OCI-LY7 (cell line): Measurements from ENCODE around the gene GPX8.

ENCODE experiments used
- EZH2phosphoT487 ChIP-seq: fragments of 200-600 bp; sonication (generic); IDR thresholded peaks from 2 replicates; pipeline ENCODE4 v1.6.1; 2018; ENCODE audit warnings: low read depth, borderline replicate concordance, mild to moderate bottlenecking, mixed run types, antibody characterized with exemption, low read length, moderate library complexity, mixed read lengths
- TF ChIP-seq, protein P1 (sequence below): fragments of 200-600 bp; sonication (generic); conservative IDR thresholded peaks from 2 replicates; pipeline ENCODE4 v1.5.1; 2014; ENCODE audit warnings: mild to moderate bottlenecking, antibody characterized with exemption, low read length, moderate library complexity, mixed read lengths

DNA sequence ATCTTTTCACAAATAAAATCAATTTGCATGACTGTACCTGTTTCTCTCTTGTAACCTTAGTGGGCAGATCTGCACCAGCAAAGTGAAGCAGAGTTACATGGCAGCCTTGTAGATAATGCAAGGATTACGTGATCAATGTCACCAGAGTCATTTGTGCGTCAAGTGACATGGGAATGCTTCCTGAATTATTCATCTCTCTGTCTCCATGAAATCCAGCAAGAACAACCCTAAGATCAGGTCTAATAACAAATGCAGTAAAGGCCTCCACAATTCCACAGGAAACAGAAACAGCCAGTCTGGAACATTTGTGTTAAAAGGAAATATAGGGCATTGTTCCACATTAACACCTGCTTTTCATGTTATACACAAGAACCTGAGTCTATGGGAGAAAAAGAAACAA, 49.8 kb upstream of the GPX8 start:
- TF ChIP-seq, protein P1, sequence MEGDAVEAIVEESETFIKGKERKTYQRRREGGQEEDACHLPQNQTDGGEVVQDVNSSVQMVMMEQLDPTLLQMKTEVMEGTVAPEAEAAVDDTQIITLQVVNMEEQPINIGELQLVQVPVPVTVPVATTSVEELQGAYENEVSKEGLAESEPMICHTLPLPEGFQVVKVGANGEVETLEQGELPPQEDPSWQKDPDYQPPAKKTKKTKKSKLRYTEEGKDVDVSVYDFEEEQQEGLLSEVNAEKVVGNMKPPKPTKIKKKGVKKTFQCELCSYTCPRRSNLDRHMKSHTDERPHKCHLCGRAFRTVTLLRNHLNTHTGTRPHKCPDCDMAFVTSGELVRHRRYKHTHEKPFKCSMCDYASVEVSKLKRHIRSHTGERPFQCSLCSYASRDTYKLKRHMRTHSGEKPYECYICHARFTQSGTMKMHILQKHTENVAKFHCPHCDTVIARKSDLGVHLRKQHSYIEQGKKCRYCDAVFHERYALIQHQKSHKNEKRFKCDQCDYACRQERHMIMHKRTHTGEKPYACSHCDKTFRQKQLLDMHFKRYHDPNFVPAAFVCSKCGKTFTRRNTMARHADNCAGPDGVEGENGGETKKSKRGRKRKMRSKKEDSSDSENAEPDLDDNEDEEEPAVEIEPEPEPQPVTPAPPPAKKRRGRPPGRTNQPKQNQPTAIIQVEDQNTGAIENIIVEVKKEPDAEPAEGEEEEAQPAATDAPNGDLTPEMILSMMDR: no peak
- no peak for TF ChIP-seq EZH2phosphoT487
